SK-N-SH (cell line): Measurements from ENCODE around the gene TIMM22. TPM values are rescaled to one million over a fixed set of nuclear protein-coding genes. Genes with fewer than 3 reads are reported as not detected.

Experiments used
- CTCF ChIA-PET: fragments of 300-600, 350-600 bp; formaldehyde crosslinking; extraction: SDS; loops from one replicate; lab custom pipeline; 2021; lab: Yijun Ruan, JAX
- POLR2A ChIA-PET: fragments of 350-600 bp; sonication (Branson Sonifier 250); formaldehyde crosslinking; extraction: SDS; loops from one replicate; lab custom pipeline; 2020; ENCODE audit warnings: antibody characterized with exemption, inconsistent platforms; lab: Yijun Ruan, JAX
- DNase-seq: peaks from one replicate; pipeline ENCODE4 v3.0.0; 2012
- H2AFZ ChIP-seq: fragments of 200-600 bp; sonication (generic); 2 replicates; pipeline ENCODE4 v1.8.1; 2016; ENCODE audit warnings: antibody characterized with exemption, mild to moderate bottlenecking, low read depth
- H3F3A ChIP-seq: fragments of 200-600 bp; sonication (generic); replicated peaks from 2 replicates; pipeline ENCODE3; 2016; ENCODE audit warnings: antibody characterized with exemption, mild to moderate bottlenecking; ENCODE audit not compliant: insufficient read depth
- H3K27ac ChIP-seq, 2 experiments: fragments of 200-500 bp in 1 of 2; fragments of 200-600 bp in 1 of 2; sonication (Bioruptor generic) in 1 of 2; sonication (generic), shearing (Covaris generic) in 1 of 2; 2 replicates each; pipeline versions ENCODE4 v1.5.1 to v1.6.1; 2014 to 2016; ENCODE audit warnings: low read depth in 2 of 2, inconsistent platforms in 1 of 2, low read length in 1 of 2, mild to moderate bottlenecking in 1 of 2, mixed read lengths in 1 of 2
- H3K27me3 ChIP-seq: fragments of 200-600 bp; sonication (generic), shearing (Covaris generic); 2 replicates; pipeline ENCODE4 v1.6.1; 2016; ENCODE audit warnings: mixed run types; ENCODE audit not compliant: insufficient read depth
- H3K36me3 ChIP-seq, 2 experiments: fragments of 200-500 bp in 1 of 2; fragments of 200-600 bp in 1 of 2; sonication (Bioruptor generic) in 1 of 2; sonication (generic) in 1 of 2; replicated peaks in 1 of 2; 2 replicates each; pipeline versions ENCODE3 to v1.5.1; 2014 to 2016; ENCODE audit warnings: low read length in 1 of 2, mild to moderate bottlenecking in 1 of 2; ENCODE audit not compliant: insufficient read depth in 2 of 2, control insufficient read depth in 1 of 2
- H3K4me1 ChIP-seq, 2 experiments: fragments of 200-500 bp in 1 of 2; fragments of 200-600 bp in 1 of 2; sonication (Bioruptor generic) in 1 of 2; sonication (generic), shearing (Covaris generic) in 1 of 2; 2 replicates each; pipeline versions ENCODE4 v1.5.1 to v1.6.1; 2014 to 2016; ENCODE audit warnings: low read depth in 1 of 2, low read length in 1 of 2, mixed run types in 1 of 2; ENCODE audit not compliant: insufficient read depth in 2 of 2, control insufficient read depth in 1 of 2
- H3K4me2 ChIP-seq: fragments of 200-600 bp; sonication (generic), shearing (Covaris generic); 2 replicates; pipeline ENCODE4 v1.6.1; 2017; ENCODE audit warnings: mixed run types
- H3K4me3 ChIP-seq, 2 experiments: fragments of 200-500 bp in 1 of 2; fragments of 200-600 bp in 1 of 2; sonication (Bioruptor generic) in 1 of 2; sonication (generic), shearing (Covaris generic) in 1 of 2; 2 replicates each; pipeline versions ENCODE4 v1.5.1 to v1.8.1; 2014 to 2016; ENCODE audit warnings: low read depth in 2 of 2, inconsistent platforms in 1 of 2, low read length in 1 of 2, mild to moderate bottlenecking in 1 of 2, mixed read lengths in 1 of 2, moderate library complexity in 1 of 2
- H3K79me2 ChIP-seq: fragments of 200-600 bp; sonication (generic); 2 replicates; pipeline ENCODE4 v1.8.1; 2017; ENCODE audit warnings: mild to moderate bottlenecking; ENCODE audit not compliant: insufficient read depth
- H3K9ac ChIP-seq: fragments of 200-600 bp; sonication (generic); 2 replicates; pipeline ENCODE4 v1.6.1; 2017; ENCODE audit warnings: mixed run types
- H3K9me2 ChIP-seq: fragments of 200-600 bp; sonication (generic); 2 replicates; pipeline ENCODE4 v1.6.1; 2017; ENCODE audit warnings: mixed run types
- H3K9me3 ChIP-seq: fragments of 200-600 bp; sonication (generic); 2 replicates; pipeline ENCODE4 v1.6.1; 2017; ENCODE audit warnings: mixed run types, mild to moderate bottlenecking, moderate library complexity
- H4K20me1 ChIP-seq: fragments of 200-600 bp; sonication (generic); 2 replicates; pipeline ENCODE4 v1.6.1; 2017; ENCODE audit warnings: mild to moderate bottlenecking, mixed run types; ENCODE audit not compliant: insufficient read depth
- CHD2 ChIP-seq: fragments of 150-350 bp; IDR thresholded peaks from 2 replicates; pipeline ENCODE4 v1.6.1; 2018; ENCODE audit warnings: low read length; ENCODE audit not compliant: partially characterized antibody
- CTCF ChIP-seq: fragments of 200-600 bp; sonication (generic); IDR thresholded peaks from 2 replicates; pipeline ENCODE4 v1.6.1; 2017; ENCODE audit warnings: antibody characterized with exemption, mild to moderate bottlenecking, moderate library complexity
- EZH2phosphoT487 ChIP-seq: fragments of 200-600 bp; sonication (generic); IDR thresholded peaks from 2 replicates; pipeline ENCODE4 v1.6.1; 2017; ENCODE audit warnings: low read depth, mixed run types, mild to moderate bottlenecking, antibody characterized with exemption, moderate library complexity, borderline replicate concordance
- GABPA ChIP-seq: IDR thresholded peaks from 2 replicates; pipeline ENCODE4 v1.4.0; 2012; ENCODE audit warnings: low read depth, mild to moderate bottlenecking
- GATA2 ChIP-seq: sonication (generic); formaldehyde crosslinking; IDR thresholded peaks from 2 replicates; pipeline ENCODE4 v1.5.0; 2020; ENCODE audit warnings: mild to moderate bottlenecking, missing genetic modification reagents
- JUND ChIP-seq: IDR thresholded peaks from 2 replicates; pipeline ENCODE4 v1.4.0; 2012
- PBX3 ChIP-seq: IDR thresholded peaks from 2 replicates; pipeline ENCODE4; 2012
- RFX5 ChIP-seq: IDR thresholded peaks from 2 replicates; pipeline ENCODE4 v1.6.1; 2012; ENCODE audit warnings: mild to moderate bottlenecking, improper control_type of control experiment, low read length
- SMC3 ChIP-seq: IDR thresholded peaks from 2 replicates; pipeline ENCODE4 v1.6.1; 2012; ENCODE audit warnings: low read depth, low read length, improper control_type of control experiment
- TEAD4 ChIP-seq: IDR thresholded peaks from 2 replicates; pipeline ENCODE4 v1.4.0; 2012; ENCODE audit warnings: mild to moderate bottlenecking, borderline replicate concordance; ENCODE audit not compliant: insufficient read depth
- USF1 ChIP-seq: IDR thresholded peaks from 2 replicates; pipeline ENCODE4 v1.4.0; 2012; ENCODE audit warnings: low read depth, borderline replicate concordance
- WGBS: methylation state at CpG from one replicate; pipeline ENCODE4 v1.1.6; 2017; ENCODE audit warnings: low lambda C conversion rate; 5-methylcytosine and 5-hydroxymethylcytosine counted together
- polyA plus RNA-seq, 3 experiments: library from polyadenylated mRNA; depleted of rRNA; stranded (reverse); fragments of >200 nt; gene quantifications; 2 replicates each; pipeline ENCODE4 v1.2.3, GENCODE V29; 2012

Gene TIMM22
- polyA plus RNA-seq, 1 of the 3 experiments (the other 2 are of a cell fraction) = 9.9 TPM

- 91% methylated on average over 11 of the region's 22 CpGs for WGBS
- Histone ChIP-seq H4K20me1 (no peaks in the 10 kb centered on the region), H3K79me2 (no peaks in the 10 kb centered on the region), H3K4me2 (no peak overlapping the region), H3K9ac (no peak overlapping the region), H3K27me3 (no peaks in the 10 kb centered on the region), H3F3A (no peaks in the 10 kb centered on the region), H3K9me3 (no peaks in the 10 kb centered on the region), H3K4me1 (no peaks in the 10 kb centered on the region; a peak in 1 of 4 replicates), H3K27ac (no peak overlapping the region), H3K9me2 (no peaks in the 10 kb centered on the region), H2AFZ (no peak overlapping the region), H3K36me3 (peaks cover 15 to 33% of the 10 kb centered on the region in 2 experiments), H3K4me3 (no peak overlapping the region)
- POLR2A ChIA-PET = interaction anchor here (0.5 kb wide), 1 partner anchor 35 kb away, joined by 3 read pairs; no protein-coding TSS in a partner anchor
- CTCF ChIA-PET = interaction anchor here (0.8 to 1.2 kb wide), 5 partner anchors 8 to 52 kb away, joined by 3 to 6 read pairs (median 4); no protein-coding TSS in a partner anchor
- no peak for DNase-seq
- TF ChIP-seq JUND = no peak
- TF ChIP-seq USF1 = no peak
- no peak for TF ChIP-seq GABPA
- no peak for TF ChIP-seq RFX5
- no peak for TF ChIP-seq CTCF
- TF ChIP-seq CHD2 = no peak
- TF ChIP-seq SMC3 = no peak
- TF ChIP-seq TEAD4 = no peak
- TF ChIP-seq GATA2 (CRISPR knock-in tag) = no peak
- TF ChIP-seq PBX3 = no peak
- no peak for TF ChIP-seq EZH2phosphoT487
These were observed 53.5 kb downstream of the TIMM22 start for GRCh38 chr17:1050246-1050995.
